Fibroblast of pulmonary artery (primary cell): ENCODE data around the gene SSB.

Experiments
- DNase-seq: peaks from one replicate; pipeline ENCODE4 v3.0.0-alpha.2; 2010; ENCODE audit warnings: low read depth
- H3K4me3 ChIP-seq: replicated peaks from 2 replicates; pipeline ENCODE4 v1.5.1; 2011; ENCODE audit warnings: low read depth, mild to moderate bottlenecking, control low read depth, low read length, moderate library complexity
- TF ChIP-seq, protein P1 (sequence below): IDR thresholded peaks from 2 replicates; pipeline ENCODE4 v1.5.1; 2011; ENCODE audit warnings: mild to moderate bottlenecking, control low read depth, low read length, inconsistent platforms; ENCODE audit errors: missing control alignments

The SSB gene

DNA sequence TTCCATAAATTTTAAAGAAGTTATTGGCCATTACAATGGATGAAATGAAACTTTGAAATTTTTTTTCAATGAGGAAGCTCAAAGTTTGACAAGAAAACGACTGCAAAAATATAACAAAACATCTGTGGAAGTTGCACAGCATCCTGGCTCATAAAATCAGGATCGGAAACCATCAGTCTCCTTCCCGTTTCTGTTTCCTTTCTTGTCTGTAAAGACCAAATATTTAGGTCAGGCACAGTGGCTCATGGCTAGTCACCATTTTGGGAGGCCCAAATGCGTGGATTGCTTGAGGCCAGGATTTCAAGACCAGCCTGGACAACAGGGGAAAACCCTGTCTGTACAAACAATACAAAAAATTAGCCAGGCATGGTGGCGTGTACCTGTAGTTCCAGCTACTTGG lies 27.6 kb upstream of the SSB start:
- no peak for DNase-seq
- no peak overlapping the region for H3K4me3 ChIP-seq
- TF ChIP-seq, protein P1, sequence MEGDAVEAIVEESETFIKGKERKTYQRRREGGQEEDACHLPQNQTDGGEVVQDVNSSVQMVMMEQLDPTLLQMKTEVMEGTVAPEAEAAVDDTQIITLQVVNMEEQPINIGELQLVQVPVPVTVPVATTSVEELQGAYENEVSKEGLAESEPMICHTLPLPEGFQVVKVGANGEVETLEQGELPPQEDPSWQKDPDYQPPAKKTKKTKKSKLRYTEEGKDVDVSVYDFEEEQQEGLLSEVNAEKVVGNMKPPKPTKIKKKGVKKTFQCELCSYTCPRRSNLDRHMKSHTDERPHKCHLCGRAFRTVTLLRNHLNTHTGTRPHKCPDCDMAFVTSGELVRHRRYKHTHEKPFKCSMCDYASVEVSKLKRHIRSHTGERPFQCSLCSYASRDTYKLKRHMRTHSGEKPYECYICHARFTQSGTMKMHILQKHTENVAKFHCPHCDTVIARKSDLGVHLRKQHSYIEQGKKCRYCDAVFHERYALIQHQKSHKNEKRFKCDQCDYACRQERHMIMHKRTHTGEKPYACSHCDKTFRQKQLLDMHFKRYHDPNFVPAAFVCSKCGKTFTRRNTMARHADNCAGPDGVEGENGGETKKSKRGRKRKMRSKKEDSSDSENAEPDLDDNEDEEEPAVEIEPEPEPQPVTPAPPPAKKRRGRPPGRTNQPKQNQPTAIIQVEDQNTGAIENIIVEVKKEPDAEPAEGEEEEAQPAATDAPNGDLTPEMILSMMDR: no peak

DNA sequence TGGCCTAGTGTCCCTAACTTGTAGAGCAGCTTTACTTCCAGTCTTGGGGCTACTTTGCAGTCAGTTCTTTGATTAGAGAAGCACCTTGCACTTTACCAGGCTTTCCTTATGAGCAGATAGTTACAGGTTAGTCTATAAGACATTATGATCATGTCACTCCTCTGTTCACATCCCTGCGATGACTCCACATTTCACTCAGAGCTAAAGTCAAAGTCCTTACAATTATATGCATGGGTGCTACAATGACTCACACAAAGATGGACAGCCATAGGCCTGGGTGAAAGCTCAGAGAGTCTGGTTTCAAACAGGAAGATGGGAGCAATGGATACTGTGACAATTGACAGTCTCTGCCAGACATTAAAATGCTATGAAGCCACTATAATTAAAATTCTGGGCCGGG lies 27.1 kb upstream of the SSB start:
- DNase-seq: no peak
- no peak overlapping the region for H3K4me3 ChIP-seq
- TF ChIP-seq, protein P1: no peak

DNA sequence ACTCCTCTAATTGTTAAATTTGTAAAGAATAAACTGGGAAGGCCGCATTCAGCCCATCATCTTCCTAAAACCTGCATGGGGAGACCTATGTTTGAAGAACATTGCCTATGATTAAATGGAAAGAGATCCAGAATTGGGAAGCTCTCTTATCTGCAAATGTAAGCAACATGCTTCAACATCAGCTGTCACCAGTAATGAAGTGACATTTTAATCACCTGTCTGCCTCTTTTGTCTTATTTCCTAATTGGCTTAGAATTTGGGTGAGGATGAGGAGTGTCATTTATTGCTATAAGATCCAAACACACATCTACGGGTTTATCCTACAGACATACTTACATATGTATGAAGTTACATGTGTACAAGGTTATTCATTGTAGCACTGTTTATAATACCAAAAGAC lies 26.0 kb upstream of the SSB start:
- no peak overlapping the region for H3K4me3 ChIP-seq
- no peak for DNase-seq
- TF ChIP-seq, protein P1: no peak

DNA sequence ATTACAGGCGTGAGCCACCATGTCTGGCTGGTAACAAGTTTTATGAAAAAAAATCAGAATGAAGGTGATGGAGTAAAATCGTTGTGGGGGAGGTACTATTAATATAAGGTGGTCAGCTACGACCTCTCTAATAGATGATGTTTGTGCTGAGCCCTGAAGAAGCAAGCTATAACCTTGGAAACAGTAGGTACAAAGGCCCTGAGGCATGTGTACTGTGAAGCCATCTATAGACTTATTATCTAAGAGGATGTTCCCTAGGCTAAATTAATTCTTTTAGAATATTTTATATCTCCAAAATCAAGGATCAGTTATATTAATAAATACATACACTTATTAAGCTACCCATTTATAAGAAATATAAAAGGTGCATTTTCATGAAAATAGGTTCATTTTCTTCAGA lies 23.3 kb upstream of the SSB start:
- H3K4me3 ChIP-seq: no peak overlapping the region
- TF ChIP-seq, protein P1: no peak
- no peak for DNase-seq

DNA sequence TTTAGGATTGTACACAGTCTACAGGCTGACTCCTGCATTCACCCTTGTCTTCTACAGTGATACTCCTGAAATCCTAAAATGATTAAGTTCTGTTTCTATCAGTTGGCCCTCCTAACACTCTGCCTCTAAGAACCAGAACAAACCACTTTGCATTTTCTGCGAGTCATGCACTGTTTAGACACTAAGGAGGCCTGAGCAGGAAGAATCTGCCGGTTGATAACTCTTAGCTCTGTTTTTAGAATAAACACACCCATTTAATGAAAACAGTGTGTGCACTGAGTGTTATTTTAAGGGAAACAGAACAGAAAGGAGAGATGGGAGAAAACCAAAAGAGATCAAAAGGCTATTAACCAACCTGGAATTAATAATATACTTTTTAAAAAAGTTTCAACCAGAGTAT lies 22.9 kb upstream of the SSB start:
- no peak overlapping the region for H3K4me3 ChIP-seq
- TF ChIP-seq, protein P1: no peak
- no peak for DNase-seq

DNA sequence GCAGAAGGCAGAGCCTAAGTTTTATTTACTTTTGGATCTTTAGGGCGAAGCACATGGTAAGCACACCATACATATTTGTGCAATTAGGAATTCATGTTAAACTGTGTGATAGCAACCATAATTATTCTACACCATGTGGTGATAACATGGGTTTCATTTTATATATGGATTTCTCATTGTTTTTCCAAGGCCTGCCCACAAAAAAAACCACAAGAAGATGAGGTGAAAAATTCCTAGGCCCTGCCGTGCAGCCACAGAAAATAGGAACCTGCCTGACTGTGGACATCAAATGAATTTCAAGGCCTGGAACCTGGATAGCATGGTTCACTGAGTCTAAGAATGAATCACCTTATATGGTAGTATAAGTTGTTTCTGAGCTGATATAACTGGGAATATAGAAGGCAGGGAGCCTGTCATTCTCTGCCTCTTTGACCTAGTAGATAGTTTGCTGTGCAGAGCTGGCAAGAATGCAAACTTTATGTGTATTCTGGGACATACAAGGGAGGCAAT lies 22.4 kb upstream of the SSB start:
- no peak overlapping the region for H3K4me3 ChIP-seq
- TF ChIP-seq, protein P1: no peak
- DNase-seq: no peak

DNA sequence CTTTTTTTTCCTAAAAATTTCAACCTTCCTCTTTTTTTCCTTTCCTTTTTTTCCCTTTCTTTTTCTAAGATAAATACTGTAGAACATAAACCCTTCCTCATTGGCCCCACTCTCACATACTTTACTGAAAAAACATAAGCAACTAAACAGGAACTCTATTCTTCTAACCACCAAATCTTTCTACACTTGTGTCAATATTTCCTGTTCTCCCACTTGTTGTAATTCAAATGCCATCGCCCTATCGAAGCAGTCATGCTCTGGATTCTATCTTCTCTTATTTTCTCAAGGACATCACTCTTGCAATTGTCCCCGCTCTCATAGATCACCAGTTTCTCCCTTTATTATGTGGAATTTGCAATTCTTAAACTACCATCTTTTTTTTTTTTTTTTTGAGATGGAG lies 20.2 kb upstream of the SSB start:
- no peak for DNase-seq
- no peak overlapping the region for H3K4me3 ChIP-seq
- TF ChIP-seq, protein P1: no peak
